K562 (cell line): ENCODE data around the gene STRADB. TPM values are rescaled to one million over a fixed set of nuclear protein-coding genes. Genes with fewer than 3 reads are reported as not detected.
"Not testable (repeated sequence)": the region's sequence is repeated elsewhere in the genome, so short reads cannot be mapped to it uniquely, and the experiment has no call there.

Source experiments
- ATAC-seq: fragments of 200-7000 bp; cut with Tn5 transposase; 3 replicates; pipeline ENCODE4 v1.9.1; 2020; ENCODE audit warnings: moderate library complexity
- BruUV-seq: library from RNA; stranded (reverse); fragments of 400-500 nt; replicated peaks from 2 replicates; lab custom pipeline; 2021; lab: Mats Ljungman, UMichigan
- CTCF ChIA-PET: fragments of 300-600 bp; formaldehyde crosslinking; extraction: SDS; loops from one replicate; lab custom pipeline; 2021; ENCODE audit warnings: low intra/inter-chr PET ratio; lab: Yijun Ruan, JAX
- POLR2A ChIA-PET: fragments of 300-600, 350-650 bp; sonication (Branson Sonifier 250); formaldehyde crosslinking; extraction: SDS; loops from one replicate; lab custom pipeline; 2021; ENCODE audit warnings: antibody characterized with exemption, inconsistent platforms; lab: Yijun Ruan, JAX
- DNase-seq, 4 experiments: peaks; one replicate each; pipeline versions ENCODE4 v3.0.0 to v3.0.0-alpha.2; 2011 to 2018; ENCODE audit warnings: low spot score in 3 of 4, mixed read lengths in 3 of 4; ENCODE audit errors: extremely low read depth in 1 of 4
- FAIRE-seq: peaks from 2 replicates; lab custom pipeline; 2011; peaks lifted over from hg19 to GRCh38; lab: Jason Lieb, UNC
- H2AFZ ChIP-seq: 2 replicates; pipeline ENCODE4 v1.6.0; 2011; ENCODE audit warnings: low read depth, low read length, control low read depth, inconsistent platforms
- H3K27ac ChIP-seq: fragments of 200-600 bp; 3 replicates; pipeline ENCODE4 v1.8.0; 2011; ENCODE audit warnings: low read depth, mild to moderate bottlenecking, control low read depth, inconsistent platforms, low read length, moderate library complexity, mixed read lengths; ENCODE audit errors: extremely low read depth
- H3K27me3 ChIP-seq, 2 experiments: fragments of 300-600 bp in 1 of 2; 2 replicates in 1 of 2; 3 replicates in 1 of 2; pipeline versions ENCODE4 v1.6.0 to v1.8.0; 2011; ENCODE audit warnings: inconsistent platforms in 2 of 2, low read length in 2 of 2, mild to moderate bottlenecking in 1 of 2, mixed read lengths in 1 of 2, moderate library complexity in 1 of 2; ENCODE audit not compliant: control insufficient read depth in 2 of 2, insufficient read depth in 2 of 2
- H3K36me3 ChIP-seq: fragments of 300-600 bp; 3 replicates; pipeline ENCODE4 v1.8.0; 2011; ENCODE audit warnings: mild to moderate bottlenecking, low read length, inconsistent platforms; ENCODE audit not compliant: control insufficient read depth, insufficient read depth
- H3K4me1 ChIP-seq, 2 experiments: fragments of 200-600 bp in 1 of 2; replicated peaks in 1 of 2; 2 replicates in 1 of 2; 3 replicates in 1 of 2; pipeline versions ENCODE4 v1.5.1 to v1.8.0; 2011; ENCODE audit warnings: inconsistent platforms in 2 of 2, low read length in 2 of 2, mild to moderate bottlenecking in 1 of 2, mixed read lengths in 1 of 2, moderate library complexity in 1 of 2; ENCODE audit not compliant: control insufficient read depth in 2 of 2, insufficient read depth in 2 of 2
- H3K4me2 ChIP-seq: 2 replicates; pipeline ENCODE4 v1.6.1; 2011; ENCODE audit warnings: low read length, control low read depth, inconsistent platforms, mixed read lengths; ENCODE audit not compliant: insufficient read depth
- H3K4me3 ChIP-seq: fragments of 200-600 bp; sonication (generic), shearing (Covaris generic); 2 replicates; pipeline ENCODE4 v1.5.1; 2016; ENCODE audit warnings: control low read depth, inconsistent platforms
- H3K79me2 ChIP-seq: fragments of 200-600 bp; 3 replicates; pipeline ENCODE4 v1.8.0; 2011; ENCODE audit warnings: low read length, inconsistent platforms; ENCODE audit not compliant: control insufficient read depth, insufficient read depth
- H3K9ac ChIP-seq, 2 experiments: 2 replicates each; pipeline versions ENCODE4 v1.6.0 to v1.6.1; 2011; ENCODE audit warnings: low read depth in 2 of 2, low read length in 2 of 2, control low read depth in 1 of 2, inconsistent platforms in 1 of 2, mild to moderate bottlenecking in 1 of 2, mixed read lengths in 1 of 2; ENCODE audit not compliant: insufficient read depth in 1 of 2
- H3K9me1 ChIP-seq: one replicate; pipeline ENCODE4 v1.6.0; 2011; ENCODE audit warnings: inconsistent platforms, mild to moderate bottlenecking, low read length, moderate library complexity; ENCODE audit not compliant: control insufficient read depth, insufficient read depth
- H3K9me3 ChIP-seq: replicated peaks from 2 replicates; pipeline ENCODE4 v1.5.1; 2011; ENCODE audit warnings: low read depth, low read length, inconsistent platforms; ENCODE audit not compliant: control insufficient read depth, insufficient read depth
- H4K20me1 ChIP-seq: replicated peaks from 2 replicates; pipeline ENCODE4 v1.6.1; 2011; ENCODE audit warnings: low read length, inconsistent platforms, mixed read lengths; ENCODE audit not compliant: control insufficient read depth, insufficient read depth
- CBFA2T2 ChIP-seq: fragments of 450-650 bp; conservative IDR thresholded peaks from 2 replicates; pipeline ENCODE4 v1.6.1; 2017; ENCODE audit warnings: mild to moderate bottlenecking
- CBFA2T3 ChIP-seq: fragments of 450-650 bp; IDR thresholded peaks from 2 replicates; pipeline ENCODE4 v1.6.1; 2017
- CC2D1A ChIP-seq: fragments of 450-650 bp; IDR thresholded peaks from 2 replicates; pipeline ENCODE4 v1.6.1; 2017; ENCODE audit warnings: mild to moderate bottlenecking
- HDGF ChIP-seq: fragments of 450-650 bp; IDR thresholded peaks from 2 replicates; pipeline ENCODE4 v1.6.1; 2016
- MAFK ChIP-seq: IDR thresholded peaks from 2 replicates; pipeline ENCODE4 v1.6.1; 2011; ENCODE audit warnings: low read length, improper control_type of control experiment
- MXI1 ChIP-seq: IDR thresholded peaks from 2 replicates; pipeline ENCODE4 v1.6.1; 2011; ENCODE audit warnings: low read depth, mild to moderate bottlenecking, improper control_type of control experiment, low read length
- NCOA1 ChIP-seq: fragments of 450-650 bp; IDR thresholded peaks from 2 replicates; pipeline ENCODE4 v1.6.1; 2016; ENCODE audit warnings: low read depth
- NFRKB ChIP-seq: fragments of 450-650 bp; IDR thresholded peaks from 2 replicates; pipeline ENCODE4 v1.6.1; 2016; ENCODE audit warnings: low read depth
- POLR3A ChIP-seq: IDR thresholded peaks from 2 replicates; pipeline ENCODE4 v1.6.1; 2011; ENCODE audit warnings: borderline replicate concordance, mild to moderate bottlenecking, moderate library complexity; ENCODE audit not compliant: insufficient read length, insufficient read depth; ENCODE audit errors: extremely low read depth
- ZNF316 ChIP-seq: fragments of 450-650 bp; IDR thresholded peaks from 2 replicates; pipeline ENCODE4 v1.6.1; 2016
- ZNF785 ChIP-seq: fragments of 250-450 bp; sonication (Bioruptor Pico); IDR thresholded peaks from 2 replicates; pipeline ENCODE4 v1.4.0; 2020; ENCODE audit warnings: mild to moderate bottlenecking
- WGBS: fragments of 100-300 bp; shearing (Covaris generic); methylation state at CpG from one replicate; pipeline ENCODE4 v1.1.6; 2016; ENCODE audit warnings: low coverage, mixed read lengths; ENCODE audit not compliant: insufficient coverage; ENCODE audit errors: missing lambda C conversion rate; 5-methylcytosine and 5-hydroxymethylcytosine counted together
- in situ Hi-C: fragments of 300-500 bp; cut with MboI; formaldehyde crosslinking; loops from 4 replicates; pipeline ENCODE4 v1.15.0; 2018; ENCODE audit warnings: inconsistent platforms, mixed read lengths
- intact Hi-C: fragments of 100-400 bp; cut with micrococcal nuclease; formaldehyde crosslinking; loops from 2 replicates; pipeline ENCODE4 v1.14.2; 2022
- polyA plus RNA-seq, 8 experiments: library from polyadenylated mRNA; depleted of rRNA in 4 of 8; stranded (reverse) in 5 of 8; unstranded in 3 of 8; fragments of >200 nt; fragmentation: Nextera tagmentation in 2 of 8; fragmentation: Illumina TruSeq in 1 of 8; extraction: Ambion mirVana in 2 of 8; extraction: Trizol in 1 of 8; gene quantifications; 2 replicates each; pipeline versions ENCODE4 v1.2.1 to v1.2.3, GENCODE V29; 2011 to 2014; ENCODE audit warnings: inconsistent platforms in 1 of 8, missing spikeins in 1 of 8
- total RNA-seq, 7 experiments: library from RNA; depleted of rRNA in 6 of 7; stranded (reverse); fragments of >200 nt in 6 of 7; fragmentation: Illumina TruSeq in 2 of 7; extraction: Trizol in 2 of 7; gene quantifications; 2 replicates each; pipeline versions ENCODE4 v1.2.1 to v1.2.3, GENCODE V29; 2011 to 2021; ENCODE audit warnings: low replicate concordance in 1 of 7
- TF ChIP-seq, protein P1 (sequence below): sonication (generic); formaldehyde crosslinking; IDR thresholded peaks from 2 replicates; pipeline ENCODE4 v1.8.0; 2023; ENCODE audit warnings: mild to moderate bottlenecking, missing genetic modification reagents

Gene STRADB
- total and polyA plus RNA-seq, 9 of the 15 experiments (the other 6 are each of a cell fraction or from before 2014, with no cell fraction given): 6.9 to 30.6 (median 15.7) TPM

DNA sequence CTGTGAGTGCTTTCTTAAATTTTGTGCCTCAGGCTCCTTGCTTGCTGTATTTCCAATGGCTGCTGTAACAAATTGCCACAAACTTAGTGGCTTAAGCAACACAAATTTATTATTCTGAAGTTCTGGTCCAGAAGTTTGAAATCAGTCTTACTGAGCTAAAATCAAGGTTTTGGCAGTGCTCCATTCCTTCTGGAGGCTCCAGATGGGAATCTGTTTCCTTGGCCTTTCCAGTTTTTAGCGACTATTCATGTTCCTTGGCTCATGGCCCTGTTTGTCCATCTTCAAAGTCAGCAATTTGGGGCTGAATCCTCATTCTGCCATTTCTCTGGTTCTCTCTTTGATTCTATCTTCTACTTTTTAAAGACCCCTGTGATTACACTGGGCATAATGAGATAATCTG, 31.8 kb downstream of the STRADB start:
- TF ChIP-seq CC2D1A: no peak
- TF ChIP-seq NFRKB: no peak
- TF ChIP-seq ZNF785 (CRISPR knock-in tag): no peak
- no peak for TF ChIP-seq ZNF316
- TF ChIP-seq HDGF: no peak
- no peak for TF ChIP-seq POLR3A
- no peak for TF ChIP-seq NCOA1
- TF ChIP-seq MXI1: no peak
- no peak for TF ChIP-seq CBFA2T3
- TF ChIP-seq MAFK: no peak
- TF ChIP-seq, protein P1, sequence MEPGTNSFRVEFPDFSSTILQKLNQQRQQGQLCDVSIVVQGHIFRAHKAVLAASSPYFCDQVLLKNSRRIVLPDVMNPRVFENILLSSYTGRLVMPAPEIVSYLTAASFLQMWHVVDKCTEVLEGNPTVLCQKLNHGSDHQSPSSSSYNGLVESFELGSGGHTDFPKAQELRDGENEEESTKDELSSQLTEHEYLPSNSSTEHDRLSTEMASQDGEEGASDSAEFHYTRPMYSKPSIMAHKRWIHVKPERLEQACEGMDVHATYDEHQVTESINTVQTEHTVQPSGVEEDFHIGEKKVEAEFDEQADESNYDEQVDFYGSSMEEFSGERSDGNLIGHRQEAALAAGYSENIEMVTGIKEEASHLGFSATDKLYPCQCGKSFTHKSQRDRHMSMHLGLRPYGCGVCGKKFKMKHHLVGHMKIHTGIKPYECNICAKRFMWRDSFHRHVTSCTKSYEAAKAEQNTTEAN: no peak
- no peak for TF ChIP-seq CBFA2T2
- in situ Hi-C loops (no loop called here), intact Hi-C loops (no loop called here)
- Histone ChIP-seq H3K27ac (no peak overlapping the region), H3K9ac (no peak overlapping the region), H2AFZ (no peak overlapping the region), H3K4me3 (no peak overlapping the region), H3K9me1 (no peaks in the 10 kb centered on the region), H3K4me1 (no peaks in the 10 kb centered on the region), H3K36me3 (no peaks in the 10 kb centered on the region), H3K27me3 (no peaks in the 10 kb centered on the region; a peak in 1 of 5 replicates), H3K79me2 (no peaks in the 10 kb centered on the region), H4K20me1 (no peaks in the 10 kb centered on the region), H3K9me3 (no peaks in the 10 kb centered on the region), H3K4me2 (no peak overlapping the region)
- ChIA-PET CTCF (no interaction called here), POLR2A (no interaction called here)
- 64% methylated on average over 1 of the region's 1 CpG for WGBS
- FAIRE-seq (no peak), DNase-seq (no peak), ATAC-seq (no peak)
- BruUV-seq: no TSS peak

DNA sequence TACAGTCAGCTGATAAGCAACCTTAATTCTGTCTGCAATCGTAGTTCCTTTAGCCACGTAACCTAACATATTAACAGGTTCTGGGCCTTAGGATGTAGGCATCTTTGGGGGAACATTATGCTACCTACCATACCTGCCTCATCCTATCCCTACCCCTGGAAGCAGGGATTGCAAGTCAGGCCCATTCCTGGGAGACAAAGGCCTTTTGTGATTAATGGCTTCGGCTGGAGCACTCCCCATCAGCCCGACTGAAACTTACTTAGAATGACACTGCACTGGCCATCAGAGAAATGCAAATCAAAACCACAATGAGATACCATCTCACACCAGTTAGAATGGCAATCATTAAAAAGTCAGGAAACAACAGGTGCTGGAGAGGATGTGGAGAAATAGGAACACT, 32.2 kb downstream of the STRADB start:
- H3K9me1 ChIP-seq, DNase-seq, H3K4me3 ChIP-seq, H3K4me1 ChIP-seq, H3K9me3 ChIP-seq, H3K79me2 ChIP-seq, BruUV-seq, FAIRE-seq, CTCF ChIA-PET, ATAC-seq, H3K36me3 ChIP-seq, H3K27me3 ChIP-seq, in situ Hi-C loops, H3K9ac ChIP-seq, H2AFZ ChIP-seq, H4K20me1 ChIP-seq, H3K4me2 ChIP-seq, POLR2A ChIA-PET, H3K27ac ChIP-seq, intact Hi-C loops: not testable (repeated sequence)
- 51% methylated on average over 4 of the region's 4 CpGs for WGBS
